ENCODE measurements around the gene RHBDD2.

- TF ChIP-seq, protein P1, sequence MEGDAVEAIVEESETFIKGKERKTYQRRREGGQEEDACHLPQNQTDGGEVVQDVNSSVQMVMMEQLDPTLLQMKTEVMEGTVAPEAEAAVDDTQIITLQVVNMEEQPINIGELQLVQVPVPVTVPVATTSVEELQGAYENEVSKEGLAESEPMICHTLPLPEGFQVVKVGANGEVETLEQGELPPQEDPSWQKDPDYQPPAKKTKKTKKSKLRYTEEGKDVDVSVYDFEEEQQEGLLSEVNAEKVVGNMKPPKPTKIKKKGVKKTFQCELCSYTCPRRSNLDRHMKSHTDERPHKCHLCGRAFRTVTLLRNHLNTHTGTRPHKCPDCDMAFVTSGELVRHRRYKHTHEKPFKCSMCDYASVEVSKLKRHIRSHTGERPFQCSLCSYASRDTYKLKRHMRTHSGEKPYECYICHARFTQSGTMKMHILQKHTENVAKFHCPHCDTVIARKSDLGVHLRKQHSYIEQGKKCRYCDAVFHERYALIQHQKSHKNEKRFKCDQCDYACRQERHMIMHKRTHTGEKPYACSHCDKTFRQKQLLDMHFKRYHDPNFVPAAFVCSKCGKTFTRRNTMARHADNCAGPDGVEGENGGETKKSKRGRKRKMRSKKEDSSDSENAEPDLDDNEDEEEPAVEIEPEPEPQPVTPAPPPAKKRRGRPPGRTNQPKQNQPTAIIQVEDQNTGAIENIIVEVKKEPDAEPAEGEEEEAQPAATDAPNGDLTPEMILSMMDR (IDR thresholded peaks at IDR 0.05) = no peak
- no peak for TF ChIP-seq POLR2A (IDR thresholded peaks at IDR 0.05)
Observed at GRCh38 chr7:75881436-75882095, 2.7 kb downstream of the RHBDD2 start.
